NCI-H187 treated with DMSO at 0.1 percent for 48 hours (cell line): ENCODE results near the gene ENTPD5.

ENCODE experiments used
- DNase-seq: peaks from one replicate; lab custom pipeline; 2025; lab: John Stamatoyannopoulos, UW

ENTPD5 gene, protein sequence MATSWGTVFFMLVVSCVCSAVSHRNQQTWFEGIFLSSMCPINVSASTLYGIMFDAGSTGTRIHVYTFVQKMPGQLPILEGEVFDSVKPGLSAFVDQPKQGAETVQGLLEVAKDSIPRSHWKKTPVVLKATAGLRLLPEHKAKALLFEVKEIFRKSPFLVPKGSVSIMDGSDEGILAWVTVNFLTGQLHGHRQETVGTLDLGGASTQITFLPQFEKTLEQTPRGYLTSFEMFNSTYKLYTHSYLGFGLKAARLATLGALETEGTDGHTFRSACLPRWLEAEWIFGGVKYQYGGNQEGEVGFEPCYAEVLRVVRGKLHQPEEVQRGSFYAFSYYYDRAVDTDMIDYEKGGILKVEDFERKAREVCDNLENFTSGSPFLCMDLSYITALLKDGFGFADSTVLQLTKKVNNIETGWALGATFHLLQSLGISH

DNA sequence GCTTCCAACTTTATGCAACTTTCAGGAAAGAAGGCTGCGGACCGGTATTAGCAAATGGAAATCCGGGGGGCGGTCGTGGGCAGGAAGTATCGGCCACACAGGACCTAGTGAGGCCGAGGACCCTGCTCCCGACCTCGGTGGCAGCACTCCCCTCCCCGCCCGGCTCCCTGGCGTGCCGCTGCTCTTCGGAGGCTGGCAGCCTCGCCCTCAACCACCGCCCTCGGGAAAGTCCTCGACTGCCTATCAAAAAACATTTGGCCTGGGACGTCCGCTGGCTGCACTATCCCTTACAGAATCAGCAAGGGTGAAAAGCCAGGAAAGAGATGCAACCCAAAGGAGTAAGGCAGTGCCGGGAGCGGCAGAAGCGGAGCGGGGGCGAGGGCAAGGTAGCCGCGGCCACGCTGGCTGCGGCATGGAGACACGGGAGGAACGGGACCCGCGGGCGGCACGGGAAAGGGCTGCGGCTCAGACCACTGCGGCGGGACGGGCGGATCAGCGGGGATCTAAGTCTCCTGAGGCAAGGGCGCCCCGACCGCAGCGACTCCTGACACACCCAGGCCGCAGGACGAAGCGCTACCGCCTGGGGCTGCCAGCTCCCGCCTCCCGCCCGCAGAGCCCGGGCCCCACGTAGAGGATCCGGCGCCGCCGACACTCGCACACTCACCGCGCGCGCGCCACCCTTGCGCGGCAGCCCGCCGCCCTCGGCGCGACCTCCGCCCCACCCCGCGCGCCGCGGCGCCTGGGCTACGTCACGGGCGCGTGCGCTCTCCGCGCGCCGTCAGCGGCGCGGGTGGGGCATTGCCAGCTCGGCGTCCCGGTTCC, at the start of gene ENTPD5, which contains the start of gene BBOF1:
Gene ENTPD5, minus strand, starts transcription at position 703 of the 822 bp plus-strand sequence. CDS start 31,186 bp downstream, outside the sequence.
Gene BBOF1, plus strand, starts transcription at position 764 of the 822 bp plus-strand sequence. CDS start 130 bp downstream, outside the sequence.
- DNase-seq: peak; percentile 16

DNA sequence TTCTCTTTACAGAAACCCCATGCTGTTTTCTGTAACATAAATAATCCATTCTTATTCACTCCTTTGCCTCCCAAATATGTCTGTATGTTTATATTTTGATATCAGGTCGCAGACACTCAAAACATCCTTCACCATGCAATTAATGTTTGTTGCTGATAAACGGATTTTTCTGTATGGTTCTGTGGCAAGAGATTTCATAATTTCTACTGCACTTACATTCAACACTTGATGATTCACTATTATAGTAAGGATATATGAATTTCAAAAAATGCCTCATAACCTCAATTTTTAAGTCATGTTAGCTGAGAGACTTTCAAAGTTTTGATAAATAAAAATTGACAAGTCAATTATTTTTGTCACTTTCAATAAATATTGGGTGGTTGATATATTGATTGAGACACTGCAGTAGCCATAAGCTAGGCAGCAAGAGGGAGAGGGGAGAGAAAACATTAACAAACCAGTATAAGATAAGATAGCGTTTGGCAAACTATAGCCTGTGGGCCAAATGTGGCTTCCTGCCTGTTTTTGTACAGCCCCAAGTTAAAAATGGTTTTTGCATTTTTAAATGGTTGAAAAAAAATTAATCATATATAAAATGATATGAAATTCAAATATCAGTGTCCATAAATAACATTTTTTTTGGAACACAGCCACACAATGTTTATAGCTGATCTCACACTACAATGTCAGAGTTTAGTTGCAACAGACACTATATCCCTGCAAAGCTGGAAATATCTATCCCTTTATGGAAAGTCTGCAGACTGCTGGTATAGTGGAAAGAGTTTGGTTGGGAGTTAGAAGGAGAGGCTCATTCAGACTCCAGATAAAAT, 46.9 kb upstream of the ENTPD5 start:
- no peak for DNase-seq

DNA sequence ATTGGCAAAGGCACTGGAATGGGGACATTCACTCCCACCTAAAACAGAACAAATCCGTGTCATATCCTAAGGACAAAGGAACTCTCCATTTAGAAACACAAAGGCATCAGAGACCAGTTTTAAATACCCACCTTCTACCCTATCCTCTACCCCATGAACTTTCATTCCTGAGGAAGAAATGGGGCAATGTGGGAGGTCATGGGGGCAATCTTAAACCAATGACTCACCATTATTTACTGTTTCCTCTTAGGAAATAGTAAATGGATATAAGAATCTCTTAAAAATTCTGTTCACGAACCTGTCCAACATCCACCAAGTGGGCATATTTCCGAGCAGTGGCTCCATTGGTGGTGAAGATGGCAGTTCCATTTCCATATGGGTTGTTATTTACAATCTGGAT, 45.8 kb upstream of the ENTPD5 start:
- no peak for DNase-seq

DNA sequence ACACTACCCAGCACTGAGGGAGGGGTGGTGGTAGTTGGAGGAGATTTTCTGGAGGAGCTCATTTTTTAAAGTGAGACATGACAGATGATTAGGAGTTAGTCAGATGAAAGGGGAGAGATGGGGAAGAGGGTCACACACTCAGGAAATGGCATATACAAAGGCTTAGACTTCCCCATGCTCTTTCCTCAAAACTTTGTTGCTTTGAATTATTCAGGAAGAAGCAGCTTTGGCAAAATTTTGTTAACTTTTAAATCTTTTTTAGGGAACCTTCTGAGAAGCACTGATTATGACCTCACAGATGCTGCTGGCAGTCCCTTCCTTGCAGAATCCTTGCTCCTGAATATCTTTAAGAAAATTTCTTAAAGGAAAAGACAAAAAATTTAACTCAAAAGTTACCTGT, 45.3 kb upstream of the ENTPD5 start:
- no peak for DNase-seq

DNA sequence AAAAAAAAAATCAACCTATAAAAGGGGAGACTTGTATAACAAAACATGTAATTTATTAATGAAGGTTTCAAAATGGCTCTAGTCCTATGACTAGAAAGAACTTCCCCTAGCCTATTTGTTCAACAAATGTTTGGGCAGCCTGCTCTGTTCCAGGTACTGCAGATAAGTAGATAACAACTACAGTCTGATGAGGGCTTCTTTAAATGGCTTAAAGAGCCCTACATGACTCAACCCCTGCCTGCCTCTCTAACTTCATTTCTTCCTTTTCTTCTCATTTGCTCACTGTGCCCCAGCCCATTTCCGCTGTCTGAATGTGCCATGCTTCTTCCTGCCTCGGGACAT, 43.7 kb upstream of the ENTPD5 start:
- DNase-seq: no peak

DNA sequence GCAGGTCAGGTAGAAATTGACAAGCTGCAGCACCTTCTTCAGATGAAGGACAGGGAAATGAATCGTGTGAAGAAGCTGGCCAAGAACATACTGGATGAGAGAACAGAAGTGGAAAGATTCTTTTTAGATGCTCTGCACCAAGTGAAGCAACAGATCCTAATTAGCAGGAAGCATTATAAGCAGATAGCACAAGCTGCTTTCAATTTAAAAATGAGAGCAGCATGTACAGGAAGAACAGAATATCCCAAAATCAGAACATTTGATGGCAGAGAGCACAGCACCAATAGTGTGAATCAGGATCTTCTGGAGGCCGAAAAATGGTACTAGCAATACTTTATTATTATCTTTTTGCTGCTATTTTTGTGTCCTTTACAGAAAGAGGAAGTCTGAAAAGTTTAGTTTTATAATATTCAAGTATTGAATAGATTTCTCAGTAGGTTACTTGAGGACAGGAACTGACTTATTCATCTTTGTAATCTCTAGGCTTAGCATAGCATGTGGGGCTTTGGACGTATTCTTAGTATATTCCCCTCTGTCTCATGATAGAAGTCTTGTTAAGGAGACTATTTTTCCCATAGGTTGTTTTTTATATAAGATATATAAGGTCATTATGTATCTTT, 30.9 kb upstream of the ENTPD5 start:
- DNase-seq: no peak

DNA sequence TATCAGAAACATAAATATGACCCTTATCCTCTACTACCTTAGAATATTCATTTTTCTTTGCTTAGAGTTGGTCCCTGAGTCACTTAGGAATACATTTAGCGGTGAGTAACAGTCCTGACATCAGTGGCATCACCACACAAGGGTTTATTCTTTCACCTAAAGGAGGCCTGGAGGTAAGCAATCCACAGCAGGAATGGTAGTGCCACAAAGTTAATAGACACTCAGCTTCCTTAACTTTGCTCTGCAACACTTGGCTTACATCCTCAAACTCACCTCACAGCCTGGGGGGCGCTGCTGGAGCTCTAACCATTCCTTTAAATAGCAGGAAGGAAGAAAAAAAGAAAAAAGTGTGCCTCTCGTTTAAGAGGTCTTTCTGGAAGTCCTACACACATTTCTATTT, 29.2 kb upstream of the ENTPD5 start:
- no peak for DNase-seq

DNA sequence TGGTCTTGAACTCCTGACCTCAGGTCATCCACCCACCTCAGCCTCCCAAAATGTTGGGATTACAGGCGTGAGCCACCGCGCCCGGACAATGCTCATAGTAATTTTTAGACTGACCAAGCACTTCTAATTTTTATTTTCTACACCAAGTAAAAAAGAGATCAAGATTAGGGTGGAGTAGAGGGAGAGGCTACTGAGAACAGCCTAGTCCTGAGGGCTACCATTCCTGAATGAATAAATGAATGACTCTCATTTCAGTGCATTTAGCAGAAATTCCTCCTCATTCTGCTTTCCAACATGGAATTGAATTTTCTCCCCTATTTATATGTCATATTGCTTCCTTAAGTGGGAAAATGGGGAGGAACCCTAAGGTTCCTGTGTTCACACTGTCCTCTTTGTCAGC, 26.4 kb upstream of the ENTPD5 start:
- no peak for DNase-seq

DNA sequence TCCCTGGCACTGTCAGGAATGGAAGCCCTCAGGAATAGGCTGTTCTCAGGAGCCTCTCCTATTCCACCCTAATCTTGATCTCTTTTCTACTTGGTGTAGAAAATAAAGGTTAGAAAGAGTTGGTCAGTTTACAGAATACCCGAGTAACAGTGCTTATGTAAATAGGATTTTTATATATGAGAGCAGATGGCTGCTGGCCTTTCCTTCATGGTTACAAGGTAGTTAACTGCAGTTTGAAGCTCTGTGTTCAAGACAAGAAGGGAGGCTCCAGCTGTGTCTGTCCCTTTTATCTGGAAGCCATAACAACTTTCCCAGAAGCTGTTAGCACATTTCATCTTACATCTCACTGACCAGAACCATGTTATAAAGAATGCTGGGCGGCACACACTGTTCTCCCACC, 23.2 kb upstream of the ENTPD5 start:
- no peak for DNase-seq

DNA sequence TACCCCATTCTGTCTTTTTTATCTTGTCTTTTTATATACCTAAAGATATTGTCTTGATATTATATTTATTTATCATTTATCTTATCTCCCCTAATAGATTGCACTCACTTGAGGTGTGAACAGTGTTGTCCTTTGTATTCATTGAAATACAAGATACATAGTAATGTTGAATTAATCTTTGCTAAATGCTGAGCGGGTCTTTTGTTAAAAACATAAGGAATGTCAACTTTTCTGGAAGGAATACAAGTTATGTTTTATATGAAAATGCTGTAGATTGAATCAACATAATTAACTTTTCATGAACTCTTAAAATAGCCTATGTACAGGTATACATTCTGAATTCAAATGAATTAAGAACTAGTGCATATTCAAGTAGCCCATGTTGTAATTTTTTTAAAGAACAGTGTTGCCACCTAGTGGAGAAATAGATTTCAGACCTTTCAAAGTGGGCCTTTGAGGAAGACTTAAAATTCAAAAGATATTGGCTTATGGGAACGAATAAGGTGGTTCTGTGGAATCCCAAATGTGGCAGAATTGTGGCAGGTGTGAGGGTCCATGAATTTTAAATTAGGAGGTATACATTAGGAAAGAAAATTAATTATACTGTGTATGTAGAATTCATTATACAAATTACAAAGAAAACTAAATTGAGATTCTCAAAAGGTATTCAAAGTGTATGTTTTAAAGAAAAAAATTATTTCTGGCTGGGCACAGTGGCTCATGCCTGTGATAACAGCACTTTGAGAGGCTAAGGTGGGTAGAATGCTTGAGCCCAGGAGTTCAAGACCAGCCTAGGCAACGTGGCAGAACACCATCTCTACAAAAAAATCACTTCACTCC, 19.2 kb upstream of the ENTPD5 start:
- DNase-seq: peak; percentile 36

DNA sequence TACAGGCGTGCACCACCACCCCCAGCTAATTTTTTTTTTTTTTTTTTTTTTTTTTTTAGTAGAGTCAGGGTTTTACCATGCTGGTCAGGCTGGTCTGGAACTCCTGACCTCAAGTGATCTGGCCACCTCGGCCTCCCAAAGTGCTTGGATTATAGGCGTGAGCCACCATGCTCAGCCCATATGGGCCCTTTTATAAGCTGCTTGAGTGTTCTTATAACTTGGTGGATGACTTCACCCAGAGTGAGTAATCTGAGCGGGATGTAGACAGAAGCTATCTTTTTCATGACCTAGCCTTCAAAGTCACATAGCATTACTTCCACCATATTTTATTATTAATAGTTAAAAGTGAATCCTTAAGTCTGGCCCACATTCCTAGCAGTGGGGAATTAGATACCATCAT, 16.5 kb upstream of the ENTPD5 start:
- DNase-seq: no peak

DNA sequence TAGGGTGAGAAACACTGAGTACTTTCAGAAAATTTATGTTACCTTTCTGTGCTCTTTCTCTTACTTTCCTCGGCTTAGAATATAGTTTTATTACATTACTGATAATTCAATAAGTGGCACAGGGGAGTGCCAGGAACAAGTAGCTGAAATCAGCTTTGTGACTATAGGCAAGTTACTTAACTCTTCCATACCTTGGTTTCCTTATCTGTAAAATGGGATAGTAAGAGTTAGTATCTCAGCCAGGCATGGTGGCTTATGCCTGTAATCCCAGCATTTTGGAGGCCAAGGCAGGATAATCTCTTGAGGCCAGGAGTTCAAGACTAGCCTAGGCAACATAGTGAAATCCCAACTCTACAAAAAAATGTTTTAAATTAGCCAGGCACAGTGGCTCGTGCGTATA, 15.5 kb upstream of the ENTPD5 start:
- DNase-seq: no peak

DNA sequence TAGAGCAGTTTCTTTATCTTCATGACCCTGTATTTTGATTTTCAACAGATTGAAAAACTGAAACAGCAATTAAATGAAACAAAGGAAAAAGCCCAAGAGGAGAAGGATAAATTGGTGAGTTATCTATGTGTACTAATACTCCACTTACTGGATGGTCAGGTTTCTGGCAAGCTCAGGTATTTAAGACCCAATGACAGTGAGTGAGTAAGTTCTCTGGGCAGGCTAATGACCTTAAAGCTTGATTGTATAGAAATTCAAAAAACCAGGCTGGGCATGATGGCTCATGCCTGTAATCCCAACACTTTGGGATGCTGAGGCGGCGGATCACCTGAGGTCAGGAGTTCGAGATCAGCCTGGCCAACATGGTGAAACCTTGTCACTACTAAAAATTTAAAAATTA, 10.0 kb upstream of the ENTPD5 start:
- no peak for DNase-seq

DNA sequence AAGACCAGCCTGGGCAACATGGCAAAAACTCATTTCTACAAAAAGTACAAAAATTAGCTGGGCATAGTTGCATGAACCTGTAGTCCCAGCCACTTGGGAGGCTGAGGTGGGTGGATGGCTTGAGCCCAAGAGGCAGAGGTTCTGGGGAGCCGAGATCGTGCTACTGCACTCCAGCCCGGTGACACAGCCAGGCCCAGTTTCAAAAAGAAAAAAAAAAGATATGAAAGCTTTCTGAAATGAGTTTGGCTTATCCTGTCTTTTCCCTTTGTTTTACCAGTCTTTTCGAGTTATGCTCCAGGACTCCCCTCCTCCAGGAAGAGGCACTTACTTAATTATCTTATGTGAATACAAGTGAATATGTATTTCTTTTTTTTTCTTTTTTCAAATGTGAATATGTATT, 3.3 kb upstream of the ENTPD5 start:
- DNase-seq: no peak

DNA sequence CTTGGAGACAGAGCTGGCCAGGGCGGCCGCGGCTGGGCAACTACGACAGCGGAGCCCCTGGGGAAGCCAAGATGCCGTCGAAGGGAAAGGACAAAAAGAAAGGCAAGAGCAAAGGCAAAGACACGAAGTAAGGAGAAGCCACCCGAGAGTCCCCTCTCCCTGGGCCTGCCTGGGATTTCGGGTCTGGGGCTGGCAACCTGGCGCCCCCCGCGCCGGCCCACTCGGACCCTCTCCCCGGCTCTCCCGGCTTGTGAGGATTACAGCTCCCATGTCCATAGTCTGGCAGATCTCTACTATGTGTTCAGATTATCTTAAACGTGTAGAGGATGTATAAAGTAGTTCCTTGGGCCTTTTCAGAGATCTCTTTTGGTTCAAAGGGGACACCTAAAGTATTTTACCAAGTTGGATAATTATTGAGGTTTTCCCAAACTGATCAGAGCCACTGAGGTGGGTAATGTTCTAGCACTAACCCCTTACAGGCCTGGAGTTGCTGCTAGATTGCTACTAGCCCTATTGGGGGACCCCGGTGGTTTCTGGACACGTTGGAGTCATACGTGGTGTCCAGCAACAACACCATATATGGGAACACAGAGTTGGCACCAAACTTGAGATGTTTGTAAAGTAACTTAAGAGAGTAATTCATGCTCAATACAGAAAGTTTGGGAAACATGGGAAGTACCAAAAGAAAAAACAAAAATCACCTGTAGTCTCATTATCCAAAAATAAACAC, 485 bp upstream of the ENTPD5 start:
- DNase-seq: no peak

DNA sequence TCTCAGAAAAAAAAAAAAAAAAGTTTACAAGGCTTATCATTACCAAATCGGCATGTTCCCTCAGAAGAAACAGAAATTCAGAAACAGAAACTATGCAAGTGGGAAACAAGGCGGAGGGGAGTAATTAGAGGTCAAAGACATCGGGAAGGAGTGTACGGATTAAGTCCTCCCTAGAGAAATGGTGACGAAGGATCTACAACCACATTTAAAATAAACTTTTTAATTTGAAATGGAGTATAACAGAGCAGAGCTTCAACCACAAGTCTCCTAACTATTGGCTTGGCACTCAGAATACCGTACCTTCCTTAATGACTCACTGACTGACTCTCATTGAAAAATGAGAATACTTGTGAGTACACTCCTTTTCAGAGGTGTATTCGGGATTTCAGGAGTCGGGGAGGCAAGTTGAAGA, 908 bp downstream of the ENTPD5 start:
- no peak for DNase-seq

DNA sequence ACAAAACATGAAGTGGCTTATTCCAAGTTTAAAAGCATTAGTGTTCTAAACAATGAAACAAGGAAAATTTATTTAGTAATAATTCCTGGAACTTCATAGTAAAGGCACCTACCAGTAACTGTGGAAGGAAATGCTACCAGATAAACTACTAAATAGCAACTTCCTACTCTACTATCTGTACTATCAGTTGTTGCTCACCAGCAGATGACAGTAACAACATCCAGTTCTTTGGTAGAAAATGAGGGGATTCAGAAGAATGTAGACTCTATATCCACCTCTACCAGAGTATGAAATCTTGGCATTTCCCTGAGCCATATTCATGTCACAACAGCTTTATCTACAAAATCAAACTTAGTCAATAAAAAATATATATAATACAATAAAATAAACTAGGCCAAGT, 3.1 kb downstream of the ENTPD5 start:
- no peak for DNase-seq

DNA sequence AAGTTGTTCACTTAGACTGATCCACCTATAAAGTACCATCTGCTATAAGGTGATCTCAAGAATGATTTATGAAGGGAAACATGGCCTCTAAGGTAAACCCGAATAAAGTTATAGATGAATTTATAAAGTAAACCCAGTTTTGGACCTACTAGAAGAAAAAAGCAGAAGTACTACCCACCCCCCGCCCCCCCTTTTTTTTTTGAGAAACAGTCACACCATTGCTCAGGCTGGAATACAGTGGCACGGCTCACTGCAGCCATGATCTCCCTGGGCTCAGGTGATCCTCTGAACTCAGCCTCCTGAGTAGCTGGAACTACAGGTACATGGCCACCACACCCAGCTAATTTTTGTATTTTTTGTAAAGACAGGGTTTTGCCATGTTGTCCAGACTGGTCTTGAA, 3.9 kb downstream of the ENTPD5 start:
- no peak for DNase-seq

DNA sequence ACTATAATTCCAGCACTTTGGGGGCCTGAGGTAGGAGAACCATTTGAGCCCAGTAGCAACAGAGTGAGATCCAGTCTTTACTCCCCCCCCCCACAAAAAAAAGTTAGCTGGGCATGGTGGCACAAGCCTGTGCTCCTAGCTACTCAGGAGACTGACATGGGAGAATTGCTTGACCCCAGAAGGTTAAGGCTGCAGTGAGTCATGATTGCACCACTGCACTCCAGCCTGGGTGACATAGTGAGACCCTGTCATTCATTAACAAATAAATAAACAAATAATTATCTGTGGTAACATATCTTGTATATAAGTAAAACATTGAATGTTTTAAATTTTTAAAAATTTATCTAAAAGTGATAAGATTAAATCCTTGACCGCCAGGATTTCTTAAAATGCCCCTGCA, 4.8 kb downstream of the ENTPD5 start:
- DNase-seq: no peak

DNA sequence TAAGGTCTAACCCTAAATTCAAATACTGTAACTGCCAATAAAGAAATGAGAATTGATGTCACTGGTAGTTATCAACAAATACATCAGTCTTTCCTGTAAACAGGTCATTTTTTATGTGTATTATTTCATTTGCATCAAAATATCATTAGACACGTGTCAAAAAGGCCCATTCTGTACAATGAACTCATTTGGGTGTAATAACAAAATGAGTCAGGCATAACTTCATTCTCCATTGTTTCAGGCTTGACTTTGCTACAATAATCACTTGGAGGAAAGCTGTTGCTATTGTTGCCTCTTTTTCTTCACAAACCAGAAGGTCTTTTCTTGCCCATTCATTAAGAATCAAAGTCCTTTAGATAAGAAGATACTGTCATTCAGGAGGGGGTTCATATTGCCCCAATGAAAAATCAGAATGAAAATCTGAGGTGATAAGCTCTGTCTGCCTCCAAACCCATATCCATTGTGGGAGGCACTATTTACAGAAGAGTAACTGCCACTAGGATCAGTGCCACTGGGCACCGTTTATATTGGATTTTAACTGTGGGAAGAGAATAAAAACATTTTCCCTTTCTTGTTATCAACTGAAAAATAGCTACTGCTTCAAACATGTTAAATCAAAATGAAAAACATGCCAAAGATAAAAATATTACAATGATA, 10.1 kb downstream of the ENTPD5 start:
- DNase-seq: no peak
